WTC11 (cell line): ENCODE measurements around the gene SCRG1. TPM values are rescaled to one million over a fixed set of nuclear protein-coding genes. Genes with fewer than 3 reads are reported as not detected.

Source experiments
- ATAC-seq: fragments of 200-7000 bp; cut with Tn5 transposase; 2 replicates; pipeline ENCODE4 v1.10.0; 2021; ENCODE audit warnings: mild to moderate bottlenecking, moderate library complexity
- CTCF ChIA-PET: fragments of 300-600 bp; sonication (Branson Sonifier 250); formaldehyde crosslinking; loops from one replicate; lab custom pipeline; 2021; ENCODE audit warnings: antibody characterized with exemption; lab: Charles Lee
- POLR2A ChIA-PET: fragments of 350-600 bp; sonication (Branson Sonifier 250); formaldehyde crosslinking; loops from one replicate; lab custom pipeline; 2021; ENCODE audit warnings: antibody characterized with exemption; lab: Charles Lee
- DNase-seq: peaks from one replicate; pipeline ENCODE4 v3.0.0; 2021; ENCODE audit warnings: low spot score
- H3K27ac Mint-ChIP-seq: 2 replicates; pipeline ENCODE4 v1.8.0; 2021; ENCODE audit warnings: mixed read lengths
- H3K27me3 Mint-ChIP-seq: 2 replicates; pipeline ENCODE4 v1.8.0; 2021; ENCODE audit warnings: low read depth, mild to moderate bottlenecking, moderate library complexity, mixed read lengths
- H3K36me3 Mint-ChIP-seq: 2 replicates; pipeline ENCODE4 v1.8.0; 2021; ENCODE audit warnings: mixed read lengths
- H3K4me1 Mint-ChIP-seq: 2 replicates; pipeline ENCODE4 v1.8.0; 2022; ENCODE audit warnings: mixed read lengths
- H3K4me3 Mint-ChIP-seq: 2 replicates; pipeline ENCODE4 v1.8.0; 2021; ENCODE audit warnings: mild to moderate bottlenecking, moderate library complexity, mixed read lengths
- H3K9me3 Mint-ChIP-seq: 2 replicates; pipeline ENCODE4 v1.8.0; 2021; ENCODE audit warnings: mixed read lengths
- CDX4 ChIP-seq: fragments of 250-450 bp; sonication (Bioruptor Pico); IDR thresholded peaks from 2 replicates; pipeline ENCODE4 v1.9.0; 2021; ENCODE audit warnings: moderate library complexity, mild to moderate bottlenecking, inconsistent platforms, borderline replicate concordance
- FOXK1 ChIP-seq: sonication (generic); formaldehyde crosslinking; IDR thresholded peaks from 2 replicates; pipeline ENCODE4 v1.8.0; 2022; ENCODE audit warnings: mild to moderate bottlenecking, moderate library complexity, missing genetic modification reagents
- FOXP1 ChIP-seq: sonication (generic); formaldehyde crosslinking; IDR thresholded peaks from 2 replicates; pipeline ENCODE4 v1.8.0; 2022; ENCODE audit warnings: missing genetic modification reagents, mild to moderate bottlenecking, moderate library complexity, borderline replicate concordance
- GTF2I ChIP-seq: fragments of 250-450 bp; sonication (Bioruptor Pico); conservative IDR thresholded peaks from 2 replicates; pipeline ENCODE4 v1.4.0; 2021; ENCODE audit warnings: mild to moderate bottlenecking
- IRF1 ChIP-seq: sonication (generic); formaldehyde crosslinking; IDR thresholded peaks from 2 replicates; pipeline ENCODE4 v1.8.0; 2023; ENCODE audit warnings: missing genetic modification reagents
- JAZF1 ChIP-seq: fragments of 250-450 bp; sonication (Bioruptor Pico); IDR thresholded peaks from 2 replicates; pipeline ENCODE4 v1.9.0; 2021; ENCODE audit warnings: moderate library complexity, mild to moderate bottlenecking, inconsistent platforms
- KAT7 ChIP-seq: sonication (generic); formaldehyde crosslinking; IDR thresholded peaks from 2 replicates; pipeline ENCODE4 v1.8.1; 2023; ENCODE audit warnings: missing genetic modification reagents, mild to moderate bottlenecking, borderline replicate concordance
- MXD4 ChIP-seq: fragments of 250-450 bp; sonication (Bioruptor Pico); IDR thresholded peaks from 2 replicates; pipeline ENCODE4 v1.8.0; 2021; ENCODE audit warnings: mild to moderate bottlenecking, moderate library complexity, borderline replicate concordance
- MYBL2 ChIP-seq: sonication (generic); formaldehyde crosslinking; IDR thresholded peaks from 2 replicates; pipeline ENCODE4 v1.8.1; 2023; ENCODE audit warnings: mild to moderate bottlenecking, moderate library complexity, missing genetic modification reagents
- NFATC4 ChIP-seq: fragments of 250-450 bp; sonication (Bioruptor Pico); IDR thresholded peaks from 2 replicates; pipeline ENCODE4 v1.9.0; 2021; ENCODE audit warnings: mild to moderate bottlenecking
- NR1H2 ChIP-seq: sonication (generic); formaldehyde crosslinking; IDR thresholded peaks from 2 replicates; pipeline ENCODE4 v1.9.0; 2021; ENCODE audit warnings: mild to moderate bottlenecking, moderate library complexity, missing genetic modification reagents
- NR2C2 ChIP-seq: sonication (generic); formaldehyde crosslinking; IDR thresholded peaks from 2 replicates; pipeline ENCODE4 v1.8.0; 2022; ENCODE audit warnings: mild to moderate bottlenecking, missing genetic modification reagents
- OVOL2 ChIP-seq: fragments of 250-450 bp; sonication (Bioruptor Pico); IDR thresholded peaks from 2 replicates; pipeline ENCODE4 v1.9.0; 2021; ENCODE audit warnings: mild to moderate bottlenecking, borderline replicate concordance
- PRRX2 ChIP-seq: fragments of 250-450 bp; sonication (Bioruptor Pico); IDR thresholded peaks from 2 replicates; pipeline ENCODE4 v1.8.0; 2021; ENCODE audit warnings: mild to moderate bottlenecking
- SMAD4 ChIP-seq: sonication (generic); formaldehyde crosslinking; IDR thresholded peaks from 2 replicates; pipeline ENCODE4 v1.8.0; 2022; ENCODE audit warnings: mild to moderate bottlenecking, missing genetic modification reagents
- SOX15 ChIP-seq: fragments of 250-450 bp; sonication (Bioruptor Pico); IDR thresholded peaks from 2 replicates; pipeline ENCODE4 v1.9.0; 2021; ENCODE audit warnings: mild to moderate bottlenecking
- TEAD1 ChIP-seq: sonication (generic); formaldehyde crosslinking; IDR thresholded peaks from 2 replicates; pipeline ENCODE4 v1.8.0; 2022; ENCODE audit warnings: mild to moderate bottlenecking, missing genetic modification reagents
- TP53 ChIP-seq: sonication (generic); formaldehyde crosslinking; IDR thresholded peaks from 2 replicates; pipeline ENCODE4 v1.8.1; 2023; ENCODE audit warnings: mild to moderate bottlenecking, missing genetic modification reagents
- ZNF423 ChIP-seq: fragments of 250-450 bp; sonication (Bioruptor Pico); IDR thresholded peaks from 2 replicates; pipeline ENCODE4 v2.1.2; 2022; ENCODE audit warnings: mild to moderate bottlenecking, moderate library complexity
- total RNA-seq: library from RNA; stranded (reverse); gene quantifications from 3 replicates; pipeline ENCODE4 v1.2.3, GENCODE V29; 2021
- TF ChIP-seq, protein P1 (sequence below): sonication (generic); formaldehyde crosslinking; IDR thresholded peaks from 2 replicates; pipeline ENCODE4 v1.8.0; 2022; ENCODE audit warnings: mild to moderate bottlenecking, missing genetic modification reagents
- TF ChIP-seq, protein P2 (sequence below): sonication (generic); formaldehyde crosslinking; IDR thresholded peaks from 2 replicates; pipeline ENCODE4 v1.8.1; 2023; ENCODE audit warnings: mild to moderate bottlenecking, missing genetic modification reagents, moderate library complexity
- TF ChIP-seq, protein P3 (sequence below): fragments of 250-450 bp; sonication (Bioruptor Pico); IDR thresholded peaks from 2 replicates; pipeline ENCODE4 v1.8.0; 2021; ENCODE audit warnings: mild to moderate bottlenecking
- TF ChIP-seq, protein P4 (sequence below): sonication (generic); formaldehyde crosslinking; conservative IDR thresholded peaks from 2 replicates; pipeline ENCODE4 v1.8.1; 2022; ENCODE audit warnings: mild to moderate bottlenecking, missing genetic modification reagents
- TF ChIP-seq, protein P5 (sequence below): sonication (generic); formaldehyde crosslinking; IDR thresholded peaks from 2 replicates; pipeline ENCODE4 v1.8.1; 2022; ENCODE audit warnings: mild to moderate bottlenecking, moderate library complexity, missing genetic modification reagents
- TF ChIP-seq, protein P6 (sequence below): fragments of 250-450 bp; sonication (Bioruptor Pico); IDR thresholded peaks from 2 replicates; pipeline ENCODE4 v1.9.0; 2021; ENCODE audit warnings: mild to moderate bottlenecking
- TF ChIP-seq, protein P7 (sequence below): fragments of 250-450 bp; sonication (Bioruptor Pico); IDR thresholded peaks from 2 replicates; pipeline ENCODE4 v2.1.2; 2022; ENCODE audit warnings: mild to moderate bottlenecking, moderate library complexity

The SCRG1 gene
- total RNA-seq, 1 experiment from 2014 or later: not detected

DNA sequence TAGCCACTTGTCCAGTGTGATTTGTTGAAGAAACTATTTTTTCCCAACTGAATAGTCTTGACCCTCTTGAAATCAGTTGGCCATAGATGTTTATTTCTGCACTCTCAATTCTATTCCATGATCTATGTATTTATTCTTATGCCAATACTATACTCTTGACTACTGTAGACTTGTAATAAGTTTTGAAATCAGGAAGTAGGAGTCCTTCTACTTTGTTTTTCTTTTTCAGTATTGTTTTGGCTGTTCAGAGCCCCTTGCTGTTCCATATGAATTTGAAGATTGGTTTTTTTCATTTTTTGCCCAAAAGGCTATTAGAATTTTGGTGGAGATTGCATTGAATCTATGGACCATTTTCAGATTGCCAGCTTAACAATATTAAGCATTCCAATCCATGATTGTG lies 17.9 kb downstream of the SCRG1 start:
- H3K9me3 Mint-ChIP-seq: no peaks in the 10 kb centered on the region
- DNase-seq: no peak
- peaks cover 2% of the 10 kb centered on the region for H3K36me3 Mint-ChIP-seq
- peaks cover 27% of the 10 kb centered on the region for H3K4me1 Mint-ChIP-seq
- H3K4me3 Mint-ChIP-seq: no peak overlapping the region
- no peak overlapping the region for H3K27ac Mint-ChIP-seq
- CTCF ChIA-PET: interaction anchor here (0.8 to 2.2 kb wide), 3 partner anchors 10 to 80 kb away, joined by 3 to 10 read pairs (median 4); partner anchors contain the start of genes SAP30 and SCRG1
- H3K27me3 Mint-ChIP-seq: no peaks in the 10 kb centered on the region
- TF ChIP-seq, protein P1, sequence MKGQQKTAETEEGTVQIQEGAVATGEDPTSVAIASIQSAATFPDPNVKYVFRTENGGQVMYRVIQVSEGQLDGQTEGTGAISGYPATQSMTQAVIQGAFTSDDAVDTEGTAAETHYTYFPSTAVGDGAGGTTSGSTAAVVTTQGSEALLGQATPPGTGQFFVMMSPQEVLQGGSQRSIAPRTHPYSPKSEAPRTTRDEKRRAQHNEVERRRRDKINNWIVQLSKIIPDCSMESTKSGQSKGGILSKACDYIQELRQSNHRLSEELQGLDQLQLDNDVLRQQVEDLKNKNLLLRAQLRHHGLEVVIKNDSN (CRISPR knock-in tag): no peak
- POLR2A ChIA-PET: no interaction called here
- no peak for ATAC-seq

GRCh38 chr4:173379929-173380328 lies 19.0 kb downstream of the SCRG1 start:
- Mint-ChIP-seq H3K4me3 (no peak overlapping the region), H3K9me3 (no peaks in the 10 kb centered on the region), H3K27me3 (no peaks in the 10 kb centered on the region), H3K4me1 (peaks cover 27% of the 10 kb centered on the region), H3K36me3 (peaks cover 7% of the 10 kb centered on the region), H3K27ac (no peak overlapping the region)
- POLR2A ChIA-PET: no interaction called here
- CTCF ChIA-PET: no interaction called here
- TF ChIP-seq, protein P2, sequence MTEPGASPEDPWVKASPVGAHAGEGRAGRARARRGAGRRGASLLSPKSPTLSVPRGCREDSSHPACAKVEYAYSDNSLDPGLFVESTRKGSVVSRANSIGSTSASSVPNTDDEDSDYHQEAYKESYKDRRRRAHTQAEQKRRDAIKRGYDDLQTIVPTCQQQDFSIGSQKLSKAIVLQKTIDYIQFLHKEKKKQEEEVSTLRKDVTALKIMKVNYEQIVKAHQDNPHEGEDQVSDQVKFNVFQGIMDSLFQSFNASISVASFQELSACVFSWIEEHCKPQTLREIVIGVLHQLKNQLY (CRISPR knock-in tag): no peak
- TF ChIP-seq, protein P3, sequence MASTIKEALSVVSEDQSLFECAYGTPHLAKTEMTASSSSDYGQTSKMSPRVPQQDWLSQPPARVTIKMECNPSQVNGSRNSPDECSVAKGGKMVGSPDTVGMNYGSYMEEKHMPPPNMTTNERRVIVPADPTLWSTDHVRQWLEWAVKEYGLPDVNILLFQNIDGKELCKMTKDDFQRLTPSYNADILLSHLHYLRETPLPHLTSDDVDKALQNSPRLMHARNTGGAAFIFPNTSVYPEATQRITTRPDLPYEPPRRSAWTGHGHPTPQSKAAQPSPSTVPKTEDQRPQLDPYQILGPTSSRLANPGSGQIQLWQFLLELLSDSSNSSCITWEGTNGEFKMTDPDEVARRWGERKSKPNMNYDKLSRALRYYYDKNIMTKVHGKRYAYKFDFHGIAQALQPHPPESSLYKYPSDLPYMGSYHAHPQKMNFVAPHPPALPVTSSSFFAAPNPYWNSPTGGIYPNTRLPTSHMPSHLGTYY (CRISPR knock-in tag): no peak
- TF ChIP-seq IRF1 (CRISPR knock-in tag) (no peak), KAT7 (CRISPR knock-in tag) (no peak), TP53 (CRISPR knock-in tag) (no peak), JAZF1 (no peak), TEAD1 (CRISPR knock-in tag) (no peak), MXD4 (CRISPR knock-in tag) (no peak), MYBL2 (CRISPR knock-in tag) (no peak), FOXK1 (CRISPR knock-in tag) (no peak), OVOL2 (CRISPR knock-in tag) (no peak), FOXP1 (CRISPR knock-in tag) (no peak), NFATC4 (CRISPR knock-in tag) (no peak), NR1H2 (CRISPR knock-in tag) (no peak), NR2C2 (CRISPR knock-in tag) (no peak), PRRX2 (no peak)
- TF ChIP-seq, protein P4, sequence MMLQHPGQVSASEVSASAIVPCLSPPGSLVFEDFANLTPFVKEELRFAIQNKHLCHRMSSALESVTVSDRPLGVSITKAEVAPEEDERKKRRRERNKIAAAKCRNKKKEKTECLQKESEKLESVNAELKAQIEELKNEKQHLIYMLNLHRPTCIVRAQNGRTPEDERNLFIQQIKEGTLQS (CRISPR knock-in tag): no peak
- TF ChIP-seq, protein P5, sequence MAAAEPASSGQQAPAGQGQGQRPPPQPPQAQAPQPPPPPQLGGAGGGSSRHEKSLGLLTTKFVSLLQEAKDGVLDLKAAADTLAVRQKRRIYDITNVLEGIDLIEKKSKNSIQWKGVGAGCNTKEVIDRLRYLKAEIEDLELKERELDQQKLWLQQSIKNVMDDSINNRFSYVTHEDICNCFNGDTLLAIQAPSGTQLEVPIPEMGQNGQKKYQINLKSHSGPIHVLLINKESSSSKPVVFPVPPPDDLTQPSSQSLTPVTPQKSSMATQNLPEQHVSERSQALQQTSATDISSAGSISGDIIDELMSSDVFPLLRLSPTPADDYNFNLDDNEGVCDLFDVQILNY: no peak
- DNase-seq (no peak), ATAC-seq (no peak)

DNA sequence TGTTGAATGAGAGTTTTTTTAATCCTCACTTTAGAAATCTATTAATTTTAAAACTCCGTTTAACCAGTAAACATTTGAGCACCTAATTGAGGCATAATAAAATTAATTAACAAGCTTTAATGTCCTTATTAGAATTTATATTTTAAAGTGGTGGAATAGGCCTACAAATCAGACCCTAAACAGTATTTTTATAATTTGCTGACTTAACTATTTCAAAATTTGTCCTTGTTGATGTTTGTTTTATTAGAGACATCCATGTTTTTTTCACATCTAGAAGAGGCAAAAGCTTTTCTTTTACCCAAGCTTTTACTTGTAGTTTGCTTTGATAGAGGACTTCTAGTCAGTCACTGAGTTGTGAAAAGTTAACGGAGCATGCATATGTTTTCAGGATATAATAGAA lies 24.3 kb downstream of the SCRG1 start:
- Mint-ChIP-seq H3K36me3 (peaks cover 15% of the 10 kb centered on the region), H3K4me3 (no peak overlapping the region), H3K27ac (no peak overlapping the region), H3K9me3 (no peaks in the 10 kb centered on the region), H3K4me1 (peaks cover 18% of the 10 kb centered on the region), H3K27me3 (peaks cover 7% of the 10 kb centered on the region)
- POLR2A ChIA-PET: no interaction called here
- DNase-seq: no peak
- no peak for ATAC-seq
- no peak for TF ChIP-seq SOX15 (CRISPR knock-in tag)
- no peak for TF ChIP-seq GTF2I (CRISPR knock-in tag)
- no peak for TF ChIP-seq SMAD4 (CRISPR knock-in tag)
- TF ChIP-seq, protein P6, sequence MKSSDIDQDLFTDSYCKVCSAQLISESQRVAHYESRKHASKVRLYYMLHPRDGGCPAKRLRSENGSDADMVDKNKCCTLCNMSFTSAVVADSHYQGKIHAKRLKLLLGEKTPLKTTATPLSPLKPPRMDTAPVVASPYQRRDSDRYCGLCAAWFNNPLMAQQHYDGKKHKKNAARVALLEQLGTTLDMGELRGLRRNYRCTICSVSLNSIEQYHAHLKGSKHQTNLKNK (CRISPR knock-in tag): no peak
- no peak for TF ChIP-seq ZNF423 (CRISPR knock-in tag)
- TF ChIP-seq, protein P3 (CRISPR knock-in tag): no peak
- TF ChIP-seq, protein P7, sequence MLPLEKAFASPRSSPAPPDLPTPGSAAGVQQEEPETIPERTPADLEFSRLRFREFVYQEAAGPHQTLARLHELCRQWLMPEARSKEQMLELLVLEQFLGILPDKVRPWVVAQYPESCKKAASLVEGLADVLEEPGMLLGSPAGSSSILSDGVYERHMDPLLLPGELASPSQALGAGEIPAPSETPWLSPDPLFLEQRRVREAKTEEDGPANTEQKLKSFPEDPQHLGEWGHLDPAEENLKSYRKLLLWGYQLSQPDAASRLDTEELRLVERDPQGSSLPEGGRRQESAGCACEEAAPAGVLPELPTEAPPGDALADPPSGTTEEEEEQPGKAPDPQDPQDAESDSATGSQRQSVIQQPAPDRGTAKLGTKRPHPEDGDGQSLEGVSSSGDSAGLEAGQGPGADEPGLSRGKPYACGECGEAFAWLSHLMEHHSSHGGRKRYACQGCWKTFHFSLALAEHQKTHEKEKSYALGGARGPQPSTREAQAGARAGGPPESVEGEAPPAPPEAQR (CRISPR knock-in tag): no peak
- no peak for TF ChIP-seq CDX4
- no peak for TF ChIP-seq MXD4 (CRISPR knock-in tag)
- CTCF ChIA-PET: no interaction called here
